ENCODE measurements around the gene YPEL3.

The YPEL3 gene

DNA sequence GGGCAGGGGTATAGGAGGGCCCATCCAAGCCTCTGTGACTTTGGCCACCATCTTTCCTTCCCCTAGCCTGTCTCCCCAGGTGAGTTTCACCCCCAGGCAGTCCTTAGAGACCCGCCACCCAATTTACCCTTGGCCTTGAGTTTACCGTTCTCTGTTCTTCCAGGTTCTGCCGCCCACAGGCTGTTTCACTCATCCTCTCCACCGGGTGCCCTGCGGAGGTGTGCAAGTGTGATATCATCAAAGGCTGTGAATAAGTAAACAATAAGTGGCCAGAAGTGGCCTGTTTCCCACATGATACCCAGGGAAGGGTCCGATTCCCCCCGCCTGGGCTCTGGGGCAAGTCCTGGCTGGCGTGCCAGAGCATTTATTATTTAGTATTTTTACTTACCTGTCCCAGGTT is 49.8 kb downstream of the YPEL3 start:
- DNase-seq, result no peak
